Left lobe of liver (tissue), 2 donors: ENCODE data around the gene RNF222. TPM values are rescaled to one million over a fixed set of nuclear protein-coding genes. Genes with fewer than 3 reads are reported as not detected.
"Not testable (repeated sequence)": the region's sequence is repeated elsewhere in the genome, so short reads cannot be mapped to it uniquely, and the experiment has no call there.

ENCODE experiments used
- ATAC-seq: fragments of 200-7000 bp; cut with Tn5 transposase; one replicate; pipeline ENCODE4 v1.9.1; 2020; ENCODE audit warnings: mild to moderate bottlenecking, moderate library complexity
- DNase-seq: peaks from one replicate; pipeline ENCODE4 v3.0.0-alpha.2; 2020; ENCODE audit warnings: low spot score
- total RNA-seq: library from RNA; stranded (reverse); gene quantifications from one replicate; pipeline ENCODE4 v1.2.1, GENCODE V29; 2021
- donor health status: DM: no; HTN: no; CAD: no; lungs with moderate emphysema.
- donor health status: DM: no; HTN: yes; CAD: no.

Gene RNF222
- total RNA-seq, 1 donor from 2014 or later: not detected

DNA sequence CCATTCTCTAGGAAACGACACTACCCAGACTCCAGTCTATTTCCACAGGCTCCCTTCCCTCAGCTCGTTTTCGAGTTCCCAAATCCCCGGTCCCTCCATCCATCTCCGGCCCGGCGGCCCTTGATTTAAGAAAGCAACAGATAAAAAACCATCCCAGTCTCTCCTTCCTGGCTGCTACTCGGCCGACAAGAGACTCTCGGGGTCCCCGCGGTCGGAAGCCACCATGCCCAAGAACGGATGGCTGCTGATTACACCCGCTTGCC is 14.8 kb downstream of the RNF222 start:
- DNase-seq (no peak), ATAC-seq (peak; percentile 4)

DNA sequence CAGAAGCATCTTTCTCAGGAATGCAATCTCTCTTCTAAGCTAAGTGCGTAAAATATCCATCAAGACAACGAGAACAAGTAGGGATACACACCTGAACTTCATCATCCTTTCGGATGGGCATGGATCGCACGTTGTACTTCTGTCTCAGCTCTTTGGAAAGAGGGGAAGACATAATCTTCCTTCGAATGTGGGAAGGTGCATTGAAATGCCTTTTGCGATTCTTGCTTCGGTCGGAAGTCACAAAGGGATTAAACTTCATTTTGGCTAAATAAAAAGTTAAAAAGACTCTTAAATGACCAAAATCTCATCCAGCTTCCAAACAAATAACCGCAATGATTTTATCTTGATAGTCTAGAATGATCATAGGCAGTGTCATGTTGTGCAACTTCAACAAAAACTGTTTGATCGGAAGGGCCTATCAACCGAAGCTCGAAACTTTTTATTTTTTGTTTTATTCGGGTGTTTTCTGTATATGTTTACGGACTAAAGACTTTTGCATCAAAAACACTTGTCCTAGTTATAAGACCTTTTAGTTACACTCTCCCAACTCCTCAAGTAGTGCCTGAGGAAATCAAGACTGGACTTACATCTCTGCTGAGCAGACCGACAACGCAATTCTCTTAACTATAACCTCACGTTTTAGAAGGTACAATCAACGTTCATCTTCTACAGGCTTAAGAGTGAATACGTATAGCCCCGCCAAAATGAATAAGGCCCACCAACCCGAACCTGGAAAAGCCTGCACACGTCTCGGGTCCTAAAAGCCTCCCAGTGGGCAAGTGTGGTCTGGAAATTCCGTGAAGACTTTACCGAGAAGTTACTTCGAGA is 15.4 kb downstream of the RNF222 start:
- DNase-seq (no peak), ATAC-seq (no peak)

DNA sequence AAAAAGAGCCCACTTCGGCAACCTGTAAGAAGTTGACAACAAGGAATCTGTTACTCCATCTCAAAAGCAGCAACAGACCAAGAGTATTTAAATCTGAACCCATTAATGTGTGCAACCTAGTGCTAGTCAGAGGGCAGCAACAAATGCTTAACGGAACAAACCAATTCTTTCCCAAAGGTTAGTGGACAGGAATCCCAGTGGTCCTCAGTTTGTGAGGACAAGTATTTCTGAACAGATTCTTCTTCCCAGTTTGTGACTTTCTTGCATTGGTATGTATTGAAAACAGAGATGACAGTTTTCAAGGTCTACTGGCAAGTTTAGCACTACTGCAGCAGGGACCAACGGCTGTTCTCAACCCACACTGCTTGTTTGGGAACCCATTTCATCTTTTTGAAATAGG is 17.6 kb downstream of the RNF222 start:
- ATAC-seq (no peak), DNase-seq (no peak)

DNA sequence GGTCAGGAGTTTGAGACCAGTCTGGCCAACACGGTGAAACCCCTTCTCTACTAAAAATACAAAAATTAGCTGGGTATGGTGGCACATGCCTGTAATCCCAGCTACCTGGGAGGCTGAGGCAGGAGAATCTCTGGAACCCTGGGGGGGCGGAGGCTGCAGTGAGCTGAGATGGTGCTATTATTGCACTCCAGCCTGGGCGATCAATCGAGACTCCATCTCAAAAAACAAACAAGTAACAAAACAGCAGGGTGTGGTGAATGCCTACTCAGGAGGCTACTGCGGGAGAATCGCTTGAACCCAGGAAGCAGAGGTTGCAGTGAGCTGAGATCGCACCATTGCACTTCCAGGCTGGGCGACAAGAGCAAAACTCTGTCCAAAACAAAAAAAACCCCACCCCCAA is 19.5 kb downstream of the RNF222 start:
- DNase-seq: not testable (repeated sequence)

DNA sequence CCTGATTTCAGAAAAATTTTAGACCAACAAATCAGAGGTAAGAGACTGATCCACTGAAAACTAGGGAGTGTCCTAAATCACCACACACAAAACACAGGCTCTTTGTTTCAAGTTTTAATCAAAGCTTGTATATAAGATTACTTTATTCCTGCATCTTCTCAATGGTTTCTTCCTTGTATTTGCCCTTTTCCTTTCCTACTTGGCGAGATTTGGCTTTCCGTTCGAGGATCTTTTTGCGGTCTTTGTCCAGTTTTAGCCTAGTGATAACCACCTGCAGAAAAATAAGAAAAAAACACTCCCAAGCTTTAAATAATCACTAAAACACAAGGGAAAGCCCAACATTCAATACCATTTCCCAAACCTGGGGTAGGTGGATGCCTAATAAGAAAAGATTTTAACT is 20.2 kb downstream of the RNF222 start:
- ATAC-seq (no peak), DNase-seq (no peak)

More for the DNA sequence above, 19.5 kb downstream of the RNF222 start:
- not testable (repeated sequence) for ATAC-seq

DNA sequence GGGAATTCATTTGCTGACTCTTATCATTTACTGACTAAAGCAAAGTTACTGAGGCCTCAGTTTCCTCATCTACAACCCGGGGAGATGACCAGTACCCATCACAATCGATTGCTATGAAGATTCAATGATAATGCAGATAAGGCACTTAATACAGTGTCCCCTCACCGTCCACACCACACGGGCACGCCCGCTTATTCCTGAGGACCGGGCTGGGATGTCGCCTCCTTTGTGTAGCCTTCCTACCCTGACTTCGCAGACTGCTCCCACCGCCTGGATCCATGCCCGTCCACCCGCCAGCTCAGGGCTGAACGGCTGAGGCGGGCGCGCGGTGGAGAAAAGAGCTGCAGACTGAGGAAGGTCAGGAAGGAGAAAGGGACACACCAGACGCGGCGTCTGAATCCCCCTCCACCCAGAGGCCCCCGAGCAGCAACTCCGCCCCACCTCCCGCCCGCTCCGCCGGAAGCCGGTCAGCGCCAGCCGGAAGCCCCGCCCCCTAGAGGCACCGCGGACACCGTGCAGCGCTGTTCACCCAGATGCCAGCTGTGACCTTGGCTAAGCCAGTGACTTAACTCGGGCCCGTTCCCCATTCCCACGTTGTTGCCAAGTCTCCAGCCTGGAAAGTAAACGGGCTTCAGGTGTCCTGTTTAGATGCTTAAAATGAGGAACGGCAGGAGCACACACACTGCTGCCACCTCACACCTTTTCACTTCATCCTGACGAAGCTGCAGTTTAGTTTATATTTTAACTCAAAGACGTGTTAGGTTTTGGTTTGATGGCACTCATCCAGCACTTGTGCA is 21.2 kb downstream of the RNF222 start, which contains the start of gene KRABD2:
TSS of gene KRABD2 (minus strand) at position 434 of the 797 bp plus-strand sequence.
- DNase-seq (peak; percentile 94), ATAC-seq (peak; percentile 99)

DNA sequence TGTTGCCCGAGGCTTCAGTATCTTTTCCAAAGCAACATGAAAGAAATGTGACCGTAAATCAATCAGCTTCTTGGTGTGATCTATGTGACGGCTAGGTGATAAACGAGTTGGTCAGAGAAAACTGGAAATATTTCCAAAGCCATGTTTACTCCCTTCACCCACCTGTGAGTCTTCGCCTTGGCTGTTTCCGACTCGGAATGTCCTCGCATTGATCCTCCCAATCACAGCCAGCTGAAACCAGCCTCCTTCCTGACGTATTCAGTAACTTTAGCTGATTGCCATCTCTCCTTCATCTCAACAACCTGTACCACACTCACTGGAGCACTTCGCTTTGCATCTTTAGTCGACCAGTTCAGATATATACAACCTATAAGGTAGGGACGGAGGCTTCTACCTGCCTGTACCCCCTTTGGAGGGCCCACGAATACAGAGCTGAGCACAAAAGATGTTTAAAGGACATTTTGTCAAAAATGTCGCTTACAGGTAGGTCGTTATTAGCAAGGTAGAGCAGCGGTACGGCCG is 21.8 kb downstream of the RNF222 start:
- DNase-seq (no peak), ATAC-seq (no peak)

DNA sequence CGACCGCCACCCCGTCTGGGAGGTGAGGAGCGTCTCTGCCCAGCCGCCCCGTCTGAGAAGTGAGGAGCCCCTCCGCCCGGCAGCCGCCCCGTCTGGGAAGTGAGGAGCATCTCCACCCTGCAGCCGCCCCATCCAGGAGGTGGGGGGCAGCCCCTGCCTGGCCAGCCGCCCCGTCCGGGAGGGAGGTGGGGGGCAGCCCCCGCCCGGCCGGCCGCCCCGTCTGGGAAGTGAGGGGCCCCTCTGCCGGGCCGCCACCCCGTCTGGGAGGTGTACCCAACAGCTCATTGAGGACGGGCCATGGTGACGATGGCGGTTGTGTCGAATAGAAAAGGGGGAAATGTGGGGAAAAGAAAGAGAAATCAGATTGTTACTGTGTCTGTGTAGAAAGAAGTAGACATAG is 23.8 kb downstream of the RNF222 start:
- DNase-seq, ATAC-seq: not testable (repeated sequence)

DNA sequence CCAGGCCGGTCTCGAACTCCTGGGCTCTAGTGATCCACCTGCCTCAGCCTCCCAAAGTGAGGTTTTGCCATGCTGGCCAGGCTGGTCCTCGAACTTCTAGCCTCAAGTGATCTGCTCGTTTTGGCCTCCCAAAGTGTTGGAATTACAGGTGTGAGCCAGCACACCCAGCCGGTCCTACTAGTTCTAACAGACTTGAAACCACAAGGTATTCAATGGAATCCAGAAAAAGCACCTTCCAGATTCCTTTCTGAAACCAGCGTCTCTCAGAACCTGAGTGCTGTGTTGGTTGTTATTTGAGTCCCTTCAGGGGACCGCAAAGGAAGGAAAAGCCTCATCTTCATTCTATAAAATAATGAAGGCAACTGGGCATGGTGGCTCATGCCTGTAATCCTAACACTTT is 25.2 kb downstream of the RNF222 start:
- DNase-seq (no peak), ATAC-seq (no peak)

DNA sequence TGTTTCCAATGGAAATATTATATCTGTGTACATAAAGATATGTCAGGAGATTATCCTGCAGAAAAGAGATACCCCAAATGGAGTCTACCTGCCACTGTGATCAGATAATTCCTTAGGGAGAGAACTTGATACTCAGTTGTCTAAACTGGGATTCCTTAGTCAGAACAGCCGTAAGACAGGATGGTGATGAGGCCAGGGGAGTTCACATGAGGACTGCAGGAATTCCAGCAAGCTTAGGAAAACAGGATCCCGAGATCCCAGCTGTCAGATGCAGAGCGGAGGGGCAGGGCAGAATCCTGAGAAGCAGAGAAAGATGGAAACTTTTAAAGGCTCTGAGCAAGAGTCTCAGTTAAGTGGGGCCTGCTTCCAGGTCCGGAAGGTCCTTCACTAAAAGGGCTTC is 25.8 kb downstream of the RNF222 start:
- DNase-seq (no peak), ATAC-seq (no peak)

DNA sequence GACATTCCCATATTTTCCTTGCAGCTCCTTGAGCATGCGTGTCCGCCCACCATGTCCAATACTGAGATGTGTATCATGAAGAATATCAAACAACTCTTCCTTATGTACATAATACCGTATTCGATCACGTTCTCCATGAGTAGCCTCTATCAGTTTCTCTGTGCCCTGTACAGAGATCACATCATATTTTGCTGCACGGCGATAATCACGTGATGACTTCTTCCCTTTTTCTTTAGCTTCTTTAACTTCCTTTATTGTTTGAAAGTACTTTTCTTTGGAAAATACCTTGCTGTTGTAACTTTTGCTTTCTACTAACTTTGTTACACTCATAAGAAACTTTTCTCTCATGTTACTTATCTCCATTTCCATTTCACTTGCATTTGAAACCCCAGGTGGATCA is 27.7 kb downstream of the RNF222 start:
- DNase-seq (no peak), ATAC-seq (no peak)

DNA sequence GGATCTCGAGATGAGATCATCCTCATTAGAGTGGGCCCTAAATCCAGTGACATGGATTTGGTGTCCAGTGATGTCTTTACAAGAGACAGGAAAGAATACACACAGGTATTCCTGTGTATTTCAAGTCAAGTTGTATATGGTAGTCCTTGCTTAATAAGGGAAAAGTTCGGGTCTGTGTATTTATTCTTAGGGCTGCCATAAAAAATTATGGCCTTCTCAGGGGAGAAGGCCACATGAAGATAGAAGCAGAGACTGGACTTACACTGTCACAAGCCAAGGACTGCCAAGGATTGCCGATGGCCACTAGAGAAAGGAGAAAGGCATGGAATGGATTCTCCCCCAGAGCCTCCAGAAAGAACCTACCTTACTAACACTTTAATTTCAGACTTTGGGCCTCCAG is 29.4 kb downstream of the RNF222 start:
- ATAC-seq: no peak
- DNase-seq: no peak

DNA sequence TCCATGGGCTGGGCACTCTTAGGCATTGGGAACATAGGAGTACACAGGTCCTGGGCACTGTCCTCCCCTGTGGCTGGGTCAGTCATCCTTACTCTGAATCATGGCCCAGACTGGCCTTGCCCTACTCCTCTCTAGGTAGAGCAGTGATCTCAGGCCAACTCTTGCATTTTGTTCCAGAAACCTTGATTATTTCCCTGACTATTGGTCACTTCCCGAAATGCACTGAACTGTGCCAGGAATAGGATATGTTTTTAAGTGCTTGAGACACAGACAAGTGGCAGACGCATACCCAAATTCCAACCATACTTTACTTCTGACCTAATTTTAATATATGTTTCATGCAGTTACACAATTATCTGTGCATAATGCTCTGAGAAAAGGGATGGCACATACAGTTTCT is 31.4 kb downstream of the RNF222 start:
- ATAC-seq: no peak

DNA sequence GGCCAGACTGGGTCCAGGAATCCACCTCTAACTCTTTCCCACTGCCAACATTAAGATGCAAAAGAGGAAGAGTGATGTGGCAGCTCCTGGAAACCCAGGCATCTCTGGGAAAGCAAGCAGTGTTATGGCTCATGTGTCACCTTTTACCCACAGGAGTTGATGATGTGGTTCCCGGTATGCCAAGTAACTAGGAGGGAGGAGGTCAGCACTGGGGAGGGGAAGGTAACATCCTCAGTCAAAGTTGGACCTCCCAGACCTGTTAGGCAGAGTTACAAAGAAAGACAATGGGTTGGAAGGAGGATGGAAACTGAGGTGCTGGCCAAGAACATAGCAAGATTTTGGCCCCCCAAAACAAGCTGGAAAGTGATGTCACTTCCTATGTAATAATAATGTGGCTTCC is 32.5 kb downstream of the RNF222 start:
- DNase-seq (no peak), ATAC-seq (no peak)

More for the DNA sequence above, 31.4 kb downstream of the RNF222 start:
- DNase-seq: no peak

DNA sequence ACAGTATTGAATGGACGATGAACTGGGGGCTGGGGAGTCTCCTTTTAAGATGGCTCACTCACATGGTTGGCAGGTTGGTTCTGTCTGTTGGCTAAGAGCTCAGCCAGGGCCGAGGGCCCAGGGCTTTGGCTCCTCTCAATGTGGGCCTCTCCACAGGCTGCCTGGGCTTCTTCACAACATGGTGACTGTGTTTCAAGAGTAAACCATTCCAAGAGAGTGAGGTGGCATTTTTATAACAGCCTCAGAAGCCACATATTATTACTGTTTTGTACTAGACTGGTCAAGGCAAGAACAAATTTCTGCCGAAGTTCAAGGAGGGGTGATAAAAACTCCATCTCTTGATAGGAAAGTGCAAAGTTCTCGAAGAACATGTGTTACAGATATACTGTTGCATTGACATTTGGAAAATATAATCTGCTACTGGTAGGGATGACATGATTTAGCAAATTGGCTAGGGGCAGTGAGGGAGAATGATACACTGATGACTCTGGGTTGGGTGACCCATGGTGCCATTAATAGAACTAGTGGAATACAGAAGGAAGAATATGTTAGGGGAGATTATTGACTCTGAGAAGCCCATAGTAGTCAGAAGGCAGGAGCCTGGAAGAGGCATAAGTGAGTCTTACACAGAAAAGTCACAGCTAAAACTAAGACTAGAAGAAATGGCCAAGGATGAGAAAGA is 34.8 kb downstream of the RNF222 start:
- DNase-seq (no peak), ATAC-seq (no peak)

DNA sequence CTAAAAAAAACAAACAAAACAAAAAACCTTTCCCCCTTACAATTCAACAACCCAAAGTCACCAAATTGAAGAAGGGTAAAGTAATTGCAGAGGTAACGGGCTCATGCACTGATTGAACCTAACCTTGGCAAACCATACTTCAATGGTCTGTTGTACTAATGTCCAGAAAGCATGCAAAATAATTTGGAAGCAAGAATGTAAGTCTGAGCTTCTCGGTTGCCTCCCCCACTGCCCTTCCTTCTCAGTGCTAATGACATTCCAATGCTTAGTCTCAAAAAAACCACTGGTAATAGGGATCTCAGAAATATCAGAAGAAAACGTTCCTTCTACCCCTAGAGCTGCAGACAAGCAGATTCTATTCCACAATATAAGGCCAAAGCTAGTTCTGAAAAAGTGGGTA is 36.9 kb downstream of the RNF222 start:
- ATAC-seq (no peak), DNase-seq (no peak)

DNA sequence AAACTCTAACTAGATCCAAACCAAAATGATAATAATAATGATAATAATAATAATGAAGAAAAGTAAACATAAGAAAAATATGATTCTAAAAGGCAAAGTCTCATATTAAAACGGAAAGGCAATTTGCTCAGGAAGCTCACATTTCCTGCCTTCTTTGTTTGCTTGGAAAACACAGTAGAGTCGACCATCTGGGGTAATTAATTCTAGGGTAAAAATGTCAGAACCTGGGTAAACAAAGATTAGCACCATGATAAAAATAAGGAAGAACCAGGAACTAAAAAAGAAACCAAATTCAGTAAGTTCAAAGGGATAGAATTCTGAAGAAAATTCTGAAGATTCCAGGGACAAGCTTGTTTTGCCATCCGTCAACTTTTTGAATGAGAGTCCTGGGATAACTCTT is 37.4 kb downstream of the RNF222 start:
- DNase-seq: no peak
- no peak for ATAC-seq

DNA sequence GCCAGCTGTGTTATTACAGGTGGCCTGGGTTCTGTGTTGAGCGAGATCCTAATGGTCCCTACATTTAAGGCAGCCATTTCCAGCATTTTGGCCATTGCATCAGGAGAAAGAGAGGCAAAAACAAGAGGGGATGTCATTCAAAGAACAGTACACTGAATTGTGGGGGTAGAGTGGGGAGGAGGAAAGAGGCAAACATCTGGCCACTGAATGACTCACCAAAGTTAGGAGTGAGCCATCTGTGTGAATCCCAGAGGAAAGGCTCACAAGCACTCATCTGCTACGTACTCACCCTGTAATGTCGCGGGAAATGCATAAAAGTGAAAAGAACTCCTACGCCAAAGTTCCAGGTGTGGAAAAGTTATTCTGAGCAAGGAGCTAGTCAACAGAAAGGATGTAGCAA is 37.9 kb downstream of the RNF222 start:
- DNase-seq (no peak), ATAC-seq (no peak)

DNA sequence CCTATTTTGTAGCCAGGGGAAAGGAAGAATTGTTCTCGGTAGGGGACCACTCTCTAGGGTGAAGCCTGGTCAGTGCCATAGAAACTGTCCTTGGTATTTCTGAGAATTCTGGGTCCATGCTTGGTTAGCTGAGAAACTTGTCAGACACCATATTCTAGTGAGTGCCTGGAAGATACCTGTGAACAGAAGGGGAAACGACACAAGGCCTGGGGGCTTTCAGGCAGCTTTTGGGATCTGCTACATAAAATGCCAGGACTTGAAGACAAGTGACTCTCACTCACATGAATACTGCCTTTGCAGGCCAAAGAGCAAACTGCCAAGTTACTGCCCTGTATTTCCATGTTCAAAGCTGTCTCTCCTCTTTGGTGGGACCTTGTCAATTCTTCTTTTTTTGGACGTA is 39.7 kb downstream of the RNF222 start:
- ATAC-seq: no peak
- no peak for DNase-seq

DNA sequence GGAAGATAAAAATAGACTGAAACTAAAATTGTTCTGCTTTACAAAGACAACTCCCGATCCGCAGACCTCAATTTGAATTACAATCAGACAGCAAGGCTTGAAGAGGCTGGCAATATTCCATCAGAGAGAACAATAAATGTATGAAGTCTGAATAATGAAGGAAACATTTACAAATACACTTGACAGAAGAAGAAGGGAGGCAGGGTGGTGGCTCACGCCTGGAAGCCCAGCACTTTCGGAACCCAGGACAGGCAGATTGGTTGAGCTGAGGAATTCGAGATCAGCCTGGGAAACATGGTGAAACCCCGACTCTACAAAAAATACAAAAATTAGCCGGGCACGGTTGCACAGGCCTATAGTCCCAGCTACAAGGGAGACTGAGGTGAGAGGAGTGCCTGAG is 43.4 kb downstream of the RNF222 start:
- DNase-seq (no peak), ATAC-seq (no peak)

DNA sequence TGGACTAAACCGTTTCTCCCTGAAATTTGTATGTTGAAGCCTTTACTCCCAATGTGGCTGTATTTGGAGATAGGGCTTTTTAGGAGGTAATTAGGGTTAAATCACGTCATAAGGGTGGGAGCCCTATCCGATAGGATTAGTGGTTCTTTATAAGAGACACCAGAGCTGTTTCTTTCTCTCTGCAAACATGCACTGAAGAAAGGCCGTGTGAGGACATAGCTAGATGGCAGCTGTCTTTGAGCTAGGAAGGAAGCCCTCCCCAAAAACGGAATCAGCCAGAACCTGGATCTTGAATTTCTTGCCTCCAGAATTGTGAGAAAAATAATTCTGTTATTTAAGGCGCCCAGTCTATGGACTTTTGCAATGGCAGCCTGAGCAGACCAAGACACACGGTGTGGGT is 43.9 kb downstream of the RNF222 start:
- DNase-seq (no peak), ATAC-seq (no peak)

DNA sequence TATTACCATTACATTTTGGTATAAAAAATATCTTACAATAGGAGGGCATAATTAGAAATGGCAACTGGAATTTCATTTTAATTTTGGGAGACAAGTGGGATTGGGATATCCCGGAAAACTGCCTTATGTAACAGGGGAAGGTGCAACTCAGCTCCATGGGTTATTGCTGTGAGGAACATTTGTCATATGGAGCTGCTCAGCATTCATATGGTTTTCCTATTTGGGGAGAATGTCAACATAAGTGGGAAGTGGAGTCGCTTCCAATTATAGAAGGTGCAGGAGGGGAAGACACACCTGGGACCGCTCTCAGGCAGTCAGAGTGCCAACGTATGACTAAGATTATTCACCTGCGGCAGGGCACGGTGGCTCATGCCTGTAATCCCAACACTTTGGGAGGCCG is 47.3 kb downstream of the RNF222 start:
- ATAC-seq: no peak
- no peak for DNase-seq
